Activated effector memory CD4-positive, alpha-beta T cell treated with anti-CD3 and anti-CD28 coated beads, Interleukin-2, amount 50 U/mL, for 16 hours (primary cell): ENCODE measurements around the gene RAN.
"Not testable (repeated sequence)": the region's sequence is repeated elsewhere in the genome, so short reads cannot be mapped to it uniquely, and the experiment has no call there.

Source experiments
- DNase-seq: peaks from one replicate; pipeline ENCODE4 v3.0.0-alpha.2; 2020

The RAN gene

GRCh38 chr12:130849561-130850417 lies 22.1 kb upstream of the RAN start:
- no peak for DNase-seq

GRCh38 chr12:130850418-130851021 lies 21.3 kb upstream of the RAN start:
- DNase-seq = no peak

GRCh38 chr12:130856088-130856487 lies 15.8 kb upstream of the RAN start:
- DNase-seq = no peak

GRCh38 chr12:130858084-130858483 lies 13.8 kb upstream of the RAN start:
- DNase-seq = no peak

DNA sequence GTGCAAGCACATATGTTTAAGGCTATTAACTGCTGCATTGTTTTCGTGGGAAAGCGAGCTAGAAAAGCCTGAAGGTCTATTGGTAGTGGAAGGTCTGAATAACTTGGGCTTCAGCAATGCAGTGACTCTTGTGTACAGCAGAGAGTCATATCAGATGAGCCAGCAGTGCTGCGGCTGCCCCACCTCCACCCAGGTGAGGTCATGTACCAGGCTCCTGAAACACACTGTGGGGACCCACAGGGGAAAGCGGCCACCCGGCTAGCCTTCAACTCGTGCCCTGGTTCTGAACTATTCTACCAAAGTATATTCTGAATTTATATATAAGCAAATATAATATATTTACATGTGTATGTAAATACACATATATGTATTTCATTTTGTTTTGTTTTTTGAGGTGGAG lies 12.7 kb upstream of the RAN start:
- no peak for DNase-seq

DNA sequence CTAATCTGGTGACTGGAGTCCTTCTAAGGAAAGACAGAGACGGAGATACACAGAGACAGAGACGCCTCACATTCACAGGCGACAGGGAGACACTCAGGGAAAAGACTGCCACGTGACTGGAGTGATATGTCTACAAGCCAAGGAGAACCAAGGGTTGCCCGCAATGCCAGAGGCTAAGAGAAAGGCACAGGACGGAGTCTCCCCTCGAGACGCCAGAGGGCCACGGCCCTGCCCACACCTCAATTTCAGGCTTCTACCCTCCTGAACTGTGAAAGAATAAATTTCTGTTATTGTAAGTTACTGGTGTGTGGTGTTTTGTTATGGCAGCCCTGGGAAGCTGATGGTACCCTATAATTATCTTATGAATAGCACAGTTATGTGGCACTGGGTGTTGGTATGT lies 11.6 kb upstream of the RAN start:
- DNase-seq = no peak

GRCh38 chr12:130862161-130862560 lies 9.7 kb upstream of the RAN start:
- no peak for DNase-seq

DNA sequence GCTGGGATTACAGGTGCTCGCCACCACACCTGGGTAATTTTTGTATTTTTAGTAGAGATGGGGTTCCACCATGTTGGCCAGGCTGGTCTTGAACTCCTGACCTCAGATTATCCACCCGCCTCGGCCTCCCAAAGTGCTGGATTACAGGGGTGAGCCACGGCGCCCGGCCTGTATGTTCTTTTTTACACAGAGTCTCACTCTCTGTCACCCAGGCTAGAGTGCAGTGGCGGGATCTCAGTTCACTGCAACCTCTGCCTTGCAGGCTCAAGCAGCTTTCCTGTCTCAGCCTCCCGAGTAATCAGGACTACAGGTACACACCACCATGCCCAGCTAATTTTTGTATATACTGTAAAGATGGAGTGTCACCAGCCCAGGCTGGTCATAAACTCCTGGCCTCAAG lies 9.1 kb upstream of the RAN start:
- not testable (repeated sequence) for DNase-seq

DNA sequence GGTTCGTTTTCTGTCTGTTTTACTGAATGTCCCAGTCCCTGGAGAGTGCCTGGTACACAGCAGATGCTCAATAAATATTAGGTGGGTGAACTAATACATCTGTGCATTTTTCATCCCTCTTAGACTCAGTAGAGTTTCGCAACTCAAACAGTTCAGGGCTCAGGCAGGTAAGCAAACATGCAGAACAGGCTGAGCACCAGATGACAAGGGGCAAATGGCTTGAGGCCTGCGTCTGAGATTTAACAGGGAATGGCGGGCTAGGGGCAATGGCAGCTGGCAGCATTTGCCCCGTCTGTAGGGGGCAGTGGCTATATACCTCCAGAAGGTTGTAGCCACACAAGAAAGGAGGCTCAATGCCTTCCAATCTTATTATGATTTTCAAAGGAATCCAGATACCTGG lies 8.6 kb upstream of the RAN start:
- no peak for DNase-seq

GRCh38 chr12:130868412-130868811 lies 3.5 kb upstream of the RAN start:
- DNase-seq = no peak

DNA sequence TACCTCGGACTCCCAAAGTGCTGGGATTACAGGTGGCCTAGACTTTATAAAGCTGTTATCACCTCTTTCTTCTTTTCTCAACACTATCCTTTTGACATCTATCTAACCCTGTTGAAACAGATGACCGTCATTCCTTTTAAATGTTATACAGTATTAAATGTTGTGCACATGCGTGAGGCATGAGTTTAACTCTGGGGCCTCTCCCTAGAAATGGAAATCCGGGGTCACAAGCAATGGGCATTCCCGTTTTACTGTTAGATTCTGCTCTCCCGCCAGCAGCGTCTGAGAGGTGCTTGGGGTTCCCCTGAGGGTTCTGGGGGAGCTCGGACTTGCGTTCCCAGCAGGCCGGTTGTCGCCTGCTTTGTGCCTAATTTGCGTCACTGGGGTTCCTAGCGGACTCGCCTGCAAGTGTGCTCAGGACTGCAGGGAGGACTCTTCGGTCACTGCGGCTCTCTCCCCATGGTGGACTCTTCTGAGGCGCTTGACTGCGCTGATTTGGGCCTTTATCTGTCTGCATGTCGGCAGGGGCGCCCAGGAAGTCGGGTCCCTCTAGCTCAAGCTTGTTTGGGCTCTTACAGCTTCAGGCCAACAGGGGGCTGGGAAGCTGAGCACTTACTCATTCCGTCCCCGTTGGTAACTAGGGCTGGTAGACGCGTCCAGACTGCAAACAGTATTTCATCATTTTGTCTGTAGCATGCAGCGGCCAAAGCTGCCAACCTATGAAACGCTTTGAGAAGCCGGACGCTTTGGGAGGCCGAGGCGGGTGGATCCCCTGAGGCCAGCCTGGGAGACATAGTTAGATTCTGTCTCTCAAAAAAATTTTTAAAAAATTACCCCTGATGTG lies 1.2 kb upstream of the RAN start:
- peak; percentile 88 for DNase-seq

GRCh38 chr12:130872179-130873096 lies 572 bp downstream of the RAN start:
- peak; percentile 85 for DNase-seq

- DNase-seq = no peak
Observed at GRCh38 chr12:130873106-130873795, 1.4 kb downstream of the RAN start.

DNA sequence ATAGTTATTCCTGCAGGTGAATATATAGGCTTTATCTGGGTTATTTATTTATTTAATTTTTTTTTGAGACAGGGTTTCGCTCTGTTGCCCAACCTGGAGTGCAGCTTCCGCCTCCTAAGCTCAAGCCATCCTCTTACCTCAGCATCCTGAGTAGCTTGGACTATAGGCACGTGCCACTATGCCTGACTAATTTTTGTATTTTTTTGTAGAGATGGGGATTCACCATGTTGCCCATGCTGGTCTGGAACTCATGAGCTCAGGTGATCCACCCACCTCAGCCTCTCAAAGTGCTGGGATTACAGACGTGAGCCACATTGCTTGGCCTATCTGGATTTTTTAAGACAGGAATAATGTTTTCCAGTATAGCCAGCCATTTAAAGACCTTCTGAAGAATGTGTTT lies 2.0 kb downstream of the RAN start:
- no peak for DNase-seq

DNA sequence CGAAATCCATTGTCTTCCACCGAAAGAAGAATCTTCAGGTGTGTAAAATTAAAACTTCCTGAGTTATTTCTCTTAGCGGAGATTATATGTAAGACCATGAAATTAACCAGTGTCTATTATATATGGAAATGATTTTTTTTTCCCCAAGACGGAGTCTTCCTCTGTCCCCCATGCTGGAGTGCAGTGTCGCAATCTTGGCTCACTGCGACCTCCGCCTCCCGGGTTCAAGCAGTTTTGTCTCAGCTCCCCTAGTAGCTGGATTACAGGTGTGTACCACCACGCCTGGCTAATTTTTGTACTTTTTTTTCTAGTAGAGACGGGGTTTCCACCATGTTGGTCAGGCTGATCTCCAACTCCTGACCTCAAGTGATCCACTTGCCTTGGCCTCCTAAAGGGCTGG lies 2.8 kb downstream of the RAN start:
- DNase-seq = no peak

- peak; percentile 30 for DNase-seq
Observed at GRCh38 chr12:130875193-130875592, 3.3 kb downstream of the RAN start.

GRCh38 chr12:130875708-130876107 lies 3.8 kb downstream of the RAN start:
- peak; percentile 21 for DNase-seq

- no peak for DNase-seq
Observed at GRCh38 chr12:130876297-130876696, 4.4 kb downstream of the RAN start.

DNA sequence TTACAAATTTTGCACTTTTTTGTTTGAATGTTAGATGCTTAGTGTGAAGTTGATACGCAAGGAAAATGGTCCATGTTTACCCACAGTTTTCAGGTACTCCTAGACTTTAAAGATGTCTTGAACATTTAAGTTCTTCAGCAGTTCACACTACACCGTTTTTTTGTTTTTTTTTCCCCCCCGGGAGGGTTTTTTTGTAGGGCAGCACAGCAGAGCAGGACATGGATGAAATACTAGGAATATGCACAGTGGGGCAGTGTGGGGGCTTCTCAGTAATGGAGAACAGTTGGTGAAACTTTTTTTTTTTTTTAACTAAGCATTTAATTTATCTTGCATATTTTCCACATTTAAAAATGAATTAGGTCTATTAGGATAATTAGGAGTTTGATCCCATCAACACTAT lies 4.9 kb downstream of the RAN start:
- no peak for DNase-seq

DNA sequence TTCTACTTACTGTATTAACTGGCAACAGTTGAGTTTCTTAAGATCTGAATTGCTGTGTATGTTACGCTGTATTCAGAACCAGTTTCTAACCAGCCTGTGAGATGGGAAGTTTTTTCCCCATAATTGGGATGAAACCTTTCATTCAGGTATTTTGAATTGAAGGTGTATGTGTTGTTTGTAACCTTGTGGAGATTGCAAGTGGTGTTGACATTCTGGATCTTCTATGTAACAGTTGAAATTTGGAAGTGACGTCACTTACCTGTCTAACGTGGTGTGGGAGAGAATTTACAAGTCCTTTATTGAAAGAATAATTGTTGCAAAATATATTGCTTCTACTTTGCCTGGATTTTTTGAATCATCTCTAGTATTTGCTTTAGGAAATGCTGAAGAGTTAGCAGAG lies 5.5 kb downstream of the RAN start:
- no peak for DNase-seq

- peak; percentile 60 for DNase-seq
Observed at GRCh38 chr12:130878193-130879185, 6.6 kb downstream of the RAN start.
